Measurements from ENCODE around the gene CTDP1.

The CTDP1 gene

DNA sequence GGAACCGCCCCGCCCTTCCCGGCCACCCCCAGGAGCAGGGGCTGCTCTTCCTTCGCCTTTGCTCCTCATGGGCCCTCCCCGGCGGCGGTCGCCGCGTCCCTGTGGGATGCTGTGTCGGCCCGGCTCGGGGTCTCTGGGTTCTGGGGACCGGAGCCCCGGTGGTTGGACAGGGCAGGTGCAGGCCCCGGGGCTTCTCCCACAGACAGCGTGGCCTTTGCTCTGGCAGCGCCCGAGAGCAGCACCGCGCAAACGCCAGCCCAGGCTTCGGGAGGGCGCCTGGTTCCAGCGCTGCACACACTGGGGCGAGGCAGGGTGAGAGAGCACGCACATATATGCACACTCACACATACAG, 109.1 kb downstream of the CTDP1 start (continued):
- TF ChIP-seq ZNF433 (tag by site-specific recombination; IDR thresholded peaks at IDR 0.05; ENCODE audit: low read depth) (no peak), GLIS2 (tag by site-specific recombination; IDR thresholded peaks at IDR 0.05) (no peak), ZNF37A (tag by site-specific recombination; IDR thresholded peaks at IDR 0.05) (no peak), ZNF660 (tag by site-specific recombination; IDR thresholded peaks at IDR 0.05) (no peak)
- TF ChIP-seq, protein P1, sequence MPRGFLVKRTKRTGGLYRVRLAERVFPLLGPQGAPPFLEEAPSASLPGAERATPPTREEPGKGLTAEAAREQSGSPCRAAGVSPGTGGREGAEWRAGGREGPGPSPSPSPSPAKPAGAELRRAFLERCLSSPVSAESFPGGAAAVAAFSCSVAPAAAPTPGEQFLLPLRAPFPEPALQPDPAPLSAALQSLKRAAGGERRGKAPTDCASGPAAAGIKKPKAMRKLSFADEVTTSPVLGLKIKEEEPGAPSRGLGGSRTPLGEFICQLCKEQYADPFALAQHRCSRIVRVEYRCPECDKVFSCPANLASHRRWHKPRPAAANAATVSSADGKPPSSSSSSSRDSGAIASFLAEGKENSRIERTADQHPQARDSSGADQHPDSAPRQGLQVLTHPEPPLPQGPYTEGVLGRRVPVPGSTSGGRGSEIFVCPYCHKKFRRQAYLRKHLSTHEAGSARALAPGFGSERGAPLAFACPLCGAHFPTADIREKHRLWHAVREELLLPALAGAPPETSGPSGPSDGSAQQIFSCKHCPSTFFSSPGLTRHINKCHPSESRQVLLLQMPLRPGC (tag by site-specific recombination; IDR thresholded peaks at IDR 0.05), result no peak

- Histone ChIP-seq H3K27ac (ENCODE audit: extremely low read depth, low read depth, low read length) (no peak overlapping the region), H3K4me3 (ENCODE audit: low read depth, low read length) (no peak overlapping the region), H3K9me3 (ENCODE audit: control insufficient read depth, insufficient read depth, low read depth, low read length) (no peaks in the 10 kb centered on the region), H3K4me1 (ENCODE audit: control insufficient read depth, insufficient read depth, low read length) (no peaks in the 10 kb centered on the region), H3K36me3 (ENCODE audit: control insufficient read depth in 2 of 2, insufficient read depth in 1 of 2, low read length in 2 of 2) (no peaks in the 10 kb centered on the region)
- POLR2A ChIA-PET, result no interaction called here
- TF ChIP-seq, protein P2, sequence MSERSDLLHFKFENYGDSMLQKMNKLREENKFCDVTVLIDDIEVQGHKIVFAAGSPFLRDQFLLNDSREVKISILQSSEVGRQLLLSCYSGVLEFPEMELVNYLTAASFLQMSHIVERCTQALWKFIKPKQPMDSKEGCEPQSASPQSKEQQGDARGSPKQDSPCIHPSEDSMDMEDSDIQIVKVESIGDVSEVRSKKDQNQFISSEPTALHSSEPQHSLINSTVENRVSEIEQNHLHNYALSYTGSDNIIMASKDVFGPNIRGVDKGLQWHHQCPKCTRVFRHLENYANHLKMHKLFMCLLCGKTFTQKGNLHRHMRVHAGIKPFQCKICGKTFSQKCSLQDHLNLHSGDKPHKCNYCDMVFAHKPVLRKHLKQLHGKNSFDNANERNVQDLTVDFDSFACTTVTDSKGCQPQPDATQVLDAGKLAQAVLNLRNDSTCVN (tag by site-specific recombination; optimal IDR thresholded peaks at IDR 0.05), result peak; percentile 24
- TF ChIP-seq TRIM28 (IDR thresholded peaks at IDR 0.05; ENCODE audit: borderline replicate concordance, low read length), result no peak
- TF ChIP-seq, protein P3, sequence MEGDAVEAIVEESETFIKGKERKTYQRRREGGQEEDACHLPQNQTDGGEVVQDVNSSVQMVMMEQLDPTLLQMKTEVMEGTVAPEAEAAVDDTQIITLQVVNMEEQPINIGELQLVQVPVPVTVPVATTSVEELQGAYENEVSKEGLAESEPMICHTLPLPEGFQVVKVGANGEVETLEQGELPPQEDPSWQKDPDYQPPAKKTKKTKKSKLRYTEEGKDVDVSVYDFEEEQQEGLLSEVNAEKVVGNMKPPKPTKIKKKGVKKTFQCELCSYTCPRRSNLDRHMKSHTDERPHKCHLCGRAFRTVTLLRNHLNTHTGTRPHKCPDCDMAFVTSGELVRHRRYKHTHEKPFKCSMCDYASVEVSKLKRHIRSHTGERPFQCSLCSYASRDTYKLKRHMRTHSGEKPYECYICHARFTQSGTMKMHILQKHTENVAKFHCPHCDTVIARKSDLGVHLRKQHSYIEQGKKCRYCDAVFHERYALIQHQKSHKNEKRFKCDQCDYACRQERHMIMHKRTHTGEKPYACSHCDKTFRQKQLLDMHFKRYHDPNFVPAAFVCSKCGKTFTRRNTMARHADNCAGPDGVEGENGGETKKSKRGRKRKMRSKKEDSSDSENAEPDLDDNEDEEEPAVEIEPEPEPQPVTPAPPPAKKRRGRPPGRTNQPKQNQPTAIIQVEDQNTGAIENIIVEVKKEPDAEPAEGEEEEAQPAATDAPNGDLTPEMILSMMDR (tag by site-specific recombination; IDR thresholded peaks at IDR 0.05), result 0 out of 2 replicates have a peak, but pooled peaks have one; percentile 15
- CTCF ChIA-PET, result no interaction called here
Measured at GRCh38 chr18:79789091-79789891, 109.7 kb downstream of the CTDP1 start.

DNA sequence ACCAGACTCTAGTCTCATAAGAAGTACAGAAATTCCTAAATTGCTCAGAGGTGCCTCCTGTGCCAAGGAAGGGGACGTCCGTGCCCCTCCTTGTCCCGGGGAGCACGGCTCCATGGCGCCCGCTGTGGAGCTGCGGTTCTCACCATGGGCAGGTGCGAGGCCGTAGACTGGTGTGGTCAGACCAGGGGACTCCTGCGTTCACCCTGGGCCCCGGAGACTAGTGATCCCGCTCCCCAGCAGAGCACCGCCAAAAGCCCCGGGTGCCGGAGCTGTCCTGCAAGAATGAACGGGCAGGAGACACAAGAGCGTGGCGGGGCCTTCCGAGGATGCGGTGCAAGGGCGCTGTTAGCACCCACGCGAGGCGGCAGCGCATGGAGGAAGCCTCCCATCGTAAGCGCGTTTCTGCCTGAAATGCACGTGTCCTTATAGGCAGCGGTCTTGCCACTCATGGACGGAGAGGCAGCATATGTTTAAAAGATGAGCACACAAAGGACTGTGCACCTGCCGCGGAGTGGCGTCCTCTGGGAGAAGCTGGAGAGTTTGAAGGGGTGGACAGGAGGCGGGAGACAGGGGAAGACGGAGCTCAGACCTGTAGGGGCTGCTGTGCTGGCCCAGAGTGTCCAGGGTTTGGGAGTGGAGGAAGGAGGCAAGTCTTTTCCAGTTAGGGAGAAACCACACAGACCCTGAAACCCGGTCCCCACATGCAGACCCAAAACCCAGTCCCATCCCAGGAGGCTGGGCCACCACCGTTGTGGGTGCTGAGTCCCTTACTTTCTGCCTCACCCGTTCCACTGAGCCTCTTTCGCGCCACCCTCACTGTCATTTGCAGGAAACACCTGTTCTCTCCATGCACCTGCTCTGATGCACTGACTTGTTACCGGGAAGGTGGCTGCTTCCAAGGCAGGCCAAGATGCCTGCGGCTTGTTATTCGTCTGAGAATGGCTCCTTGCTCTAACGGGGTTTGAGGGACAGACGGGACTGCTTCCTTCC, 110.6 kb downstream of the CTDP1 start:
- no peak overlapping the region for H3K27ac ChIP-seq (ENCODE audit: extremely low read depth, low read depth, low read length)
- no peak overlapping the region for H3K4me3 ChIP-seq (ENCODE audit: low read depth, low read length)
- ChIA-PET CTCF (no interaction called here), POLR2A (no interaction called here)
- TF ChIP-seq SP3 (tag by site-specific recombination; IDR thresholded peaks at IDR 0.05), result no peak
- no peak for TF ChIP-seq YY1 (tag by site-specific recombination; IDR thresholded peaks at IDR 0.05)
- no peak for TF ChIP-seq ZNF19 (tag by site-specific recombination; IDR thresholded peaks at IDR 0.05; ENCODE audit: low read depth)
- TF ChIP-seq ZNF510 (tag by site-specific recombination; IDR thresholded peaks at IDR 0.05; ENCODE audit: insufficient replicate concordance), result no peak
- TF ChIP-seq ZNF571 (tag by site-specific recombination; IDR thresholded peaks at IDR 0.05), result no peak
- TF ChIP-seq AEBP2 (tag by site-specific recombination; IDR thresholded peaks at IDR 0.05; ENCODE audit: borderline replicate concordance), result no peak
- TF ChIP-seq, protein P4, sequence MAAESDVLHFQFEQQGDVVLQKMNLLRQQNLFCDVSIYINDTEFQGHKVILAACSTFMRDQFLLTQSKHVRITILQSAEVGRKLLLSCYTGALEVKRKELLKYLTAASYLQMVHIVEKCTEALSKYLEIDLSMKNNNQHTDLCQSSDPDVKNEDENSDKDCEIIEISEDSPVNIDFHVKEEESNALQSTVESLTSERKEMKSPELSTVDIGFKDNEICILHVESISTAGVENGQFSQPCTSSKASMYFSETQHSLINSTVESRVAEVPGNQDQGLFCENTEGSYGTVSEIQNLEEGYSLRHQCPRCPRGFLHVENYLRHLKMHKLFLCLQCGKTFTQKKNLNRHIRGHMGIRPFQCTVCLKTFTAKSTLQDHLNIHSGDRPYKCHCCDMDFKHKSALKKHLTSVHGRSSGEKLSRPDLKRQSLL (tag by site-specific recombination; IDR thresholded peaks at IDR 0.05), result no peak
- H3K9me3 ChIP-seq (ENCODE audit: control insufficient read depth, insufficient read depth, low read depth, low read length), result no peaks in the 10 kb centered on the region
- H3K4me1 ChIP-seq (ENCODE audit: control insufficient read depth, insufficient read depth, low read length), result no peaks in the 10 kb centered on the region
- H3K36me3 ChIP-seq (ENCODE audit: control insufficient read depth in 2 of 2, insufficient read depth in 1 of 2, low read length in 2 of 2), result no peaks in the 10 kb centered on the region

Data from HEK293 (cell line).